ENCODE data around the gene CDK6.

CDK6 gene

DNA sequence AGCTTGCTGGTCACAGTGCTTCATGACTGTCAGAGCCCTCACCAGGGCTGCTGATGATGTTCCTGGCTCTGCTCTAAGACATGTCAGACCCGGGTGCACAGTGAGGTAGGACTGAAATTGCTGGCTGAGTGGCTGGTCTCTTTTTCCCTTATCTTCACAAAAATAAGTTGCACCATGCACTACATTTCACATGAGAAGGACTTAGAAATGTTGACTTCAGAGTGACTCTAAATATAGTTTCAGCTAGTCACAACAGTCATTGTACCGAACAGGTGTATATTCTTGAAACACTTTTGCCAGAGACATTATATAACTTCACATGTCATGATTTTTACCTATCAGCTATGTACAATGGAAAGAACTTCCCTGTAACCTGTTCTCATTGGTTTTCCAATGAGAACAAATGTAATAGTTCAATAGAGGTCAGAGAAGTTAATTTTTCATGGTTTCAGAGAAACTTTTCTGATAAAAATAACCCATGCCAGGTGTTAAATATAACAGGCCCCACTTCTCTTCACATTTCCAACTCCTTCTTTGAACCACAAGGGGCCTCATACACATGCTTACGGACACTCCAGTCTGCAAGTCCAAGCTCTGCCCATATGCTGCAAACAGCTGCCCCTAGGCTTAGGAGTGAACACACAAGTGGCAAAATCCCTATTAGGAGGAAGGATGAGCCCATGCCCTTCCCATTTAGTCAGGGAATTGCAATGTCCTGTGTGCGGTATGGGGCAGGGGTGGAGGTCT, 115.6 kb downstream of the CDK6 start:
- no peak for DNase-seq (ENCODE audit: insufficient read length, low spot score)
- TF ChIP-seq, protein P1, sequence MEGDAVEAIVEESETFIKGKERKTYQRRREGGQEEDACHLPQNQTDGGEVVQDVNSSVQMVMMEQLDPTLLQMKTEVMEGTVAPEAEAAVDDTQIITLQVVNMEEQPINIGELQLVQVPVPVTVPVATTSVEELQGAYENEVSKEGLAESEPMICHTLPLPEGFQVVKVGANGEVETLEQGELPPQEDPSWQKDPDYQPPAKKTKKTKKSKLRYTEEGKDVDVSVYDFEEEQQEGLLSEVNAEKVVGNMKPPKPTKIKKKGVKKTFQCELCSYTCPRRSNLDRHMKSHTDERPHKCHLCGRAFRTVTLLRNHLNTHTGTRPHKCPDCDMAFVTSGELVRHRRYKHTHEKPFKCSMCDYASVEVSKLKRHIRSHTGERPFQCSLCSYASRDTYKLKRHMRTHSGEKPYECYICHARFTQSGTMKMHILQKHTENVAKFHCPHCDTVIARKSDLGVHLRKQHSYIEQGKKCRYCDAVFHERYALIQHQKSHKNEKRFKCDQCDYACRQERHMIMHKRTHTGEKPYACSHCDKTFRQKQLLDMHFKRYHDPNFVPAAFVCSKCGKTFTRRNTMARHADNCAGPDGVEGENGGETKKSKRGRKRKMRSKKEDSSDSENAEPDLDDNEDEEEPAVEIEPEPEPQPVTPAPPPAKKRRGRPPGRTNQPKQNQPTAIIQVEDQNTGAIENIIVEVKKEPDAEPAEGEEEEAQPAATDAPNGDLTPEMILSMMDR (IDR thresholded peaks at IDR 0.05; ENCODE audit: insufficient read depth, missing control alignments), result no peak
- no peak for FAIRE-seq

DNA sequence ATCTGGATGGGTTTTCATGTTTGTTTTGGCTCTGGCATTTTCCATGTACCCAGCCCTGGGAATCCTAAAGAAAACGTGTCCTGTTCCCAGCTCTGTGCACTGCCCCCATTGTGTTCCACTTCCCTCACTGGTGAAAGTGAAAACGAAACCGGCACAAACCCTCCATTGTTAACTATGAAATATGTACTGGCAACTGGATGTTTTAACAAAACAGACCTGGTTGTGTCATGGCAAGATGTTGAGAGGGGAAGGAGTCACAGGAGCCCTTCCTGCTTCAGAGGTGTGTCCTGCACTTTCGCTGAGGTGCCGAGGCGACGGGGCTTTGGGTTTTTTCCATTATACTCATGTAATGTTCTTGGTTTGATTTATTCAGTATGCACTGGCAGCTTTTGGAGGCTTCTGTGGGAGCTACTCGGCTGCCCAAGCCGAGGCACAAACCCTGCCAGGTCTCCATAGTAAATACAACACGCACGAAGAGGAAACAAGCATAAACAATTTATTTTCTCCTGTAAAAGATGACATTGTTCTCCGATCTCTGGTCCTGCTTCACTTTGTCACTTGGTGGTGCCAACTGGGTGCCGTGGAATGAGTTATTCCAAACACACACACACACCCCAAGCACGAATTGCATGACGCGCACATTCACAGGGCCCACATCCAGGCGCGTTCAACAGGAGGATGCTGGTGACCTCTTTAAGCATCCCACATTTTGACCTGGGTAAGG, 118.2 kb downstream of the CDK6 start:
- FAIRE-seq (no peak), DNase-seq (ENCODE audit: insufficient read length, low spot score) (no peak)
- TF ChIP-seq, protein P1 (IDR thresholded peaks at IDR 0.05; ENCODE audit: insufficient read depth, missing control alignments), result no peak

DNA sequence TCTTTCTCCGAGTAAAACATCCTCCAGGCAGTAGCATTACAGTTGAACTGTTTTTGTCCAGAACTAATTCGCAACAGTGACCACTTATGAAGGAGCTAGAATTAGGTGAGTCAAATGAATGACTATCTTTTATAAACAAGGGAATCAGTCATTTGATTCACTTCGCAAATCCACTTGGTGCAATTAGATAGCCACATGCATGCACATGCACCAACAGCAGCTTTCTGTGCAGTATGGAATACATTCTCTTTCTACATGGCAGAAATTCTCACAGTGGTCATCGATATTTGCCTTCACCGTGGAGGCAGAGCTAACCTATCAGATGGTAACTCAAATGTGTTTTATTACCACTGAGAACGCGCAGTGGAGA, 118.8 kb downstream of the CDK6 start:
- FAIRE-seq (no peak), DNase-seq (ENCODE audit: insufficient read length, low spot score) (no peak)
- TF ChIP-seq, protein P1 (IDR thresholded peaks at IDR 0.05; ENCODE audit: insufficient read depth, missing control alignments), result no peak

DNA sequence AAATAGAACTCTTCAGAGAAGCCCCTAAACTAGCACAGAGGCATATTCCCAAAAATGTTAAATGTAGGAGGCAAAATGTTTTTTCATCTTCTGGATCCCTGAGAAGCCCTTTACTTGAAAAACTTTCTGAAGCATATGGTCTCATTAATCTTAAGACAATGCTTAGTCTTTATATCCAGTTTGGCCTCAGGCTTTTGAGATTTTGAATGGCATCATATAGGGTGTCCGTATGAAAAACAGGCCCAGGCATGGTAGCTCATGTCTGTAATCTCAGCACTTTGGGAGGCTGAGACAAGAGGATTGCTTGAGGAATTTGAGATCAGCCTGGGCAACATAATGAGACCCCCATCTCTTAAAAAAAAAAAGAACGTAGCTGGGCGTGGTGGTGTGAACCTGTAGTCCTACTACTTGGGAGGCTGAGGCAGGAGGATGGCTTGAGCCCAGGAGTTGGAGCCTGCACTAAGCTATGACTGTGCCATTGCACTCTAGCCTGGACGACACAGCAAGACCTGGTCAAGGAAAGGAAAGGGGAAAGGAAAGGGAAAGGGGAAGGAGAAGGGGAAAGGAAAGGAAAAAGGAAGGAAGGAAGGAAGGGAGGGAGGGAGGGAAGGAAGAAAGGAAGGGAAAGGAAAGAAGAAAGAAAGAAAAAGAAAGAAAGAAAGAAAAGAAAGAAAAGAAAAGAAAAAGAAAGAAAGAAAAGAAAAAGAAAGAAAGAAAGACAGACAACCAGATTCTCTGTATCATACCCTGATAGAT, 119.4 kb downstream of the CDK6 start:
- TF ChIP-seq, protein P1 (IDR thresholded peaks at IDR 0.05; ENCODE audit: insufficient read depth, missing control alignments), result no peak
- FAIRE-seq (no peak), DNase-seq (ENCODE audit: insufficient read length, low spot score) (no peak)

GRCh38 chr7:92715963-92716362, 120.4 kb downstream of the CDK6 start:
- TF ChIP-seq, protein P1 (IDR thresholded peaks at IDR 0.05; ENCODE audit: insufficient read depth, missing control alignments), result no peak
- DNase-seq (ENCODE audit: insufficient read length, low spot score) (no peak), FAIRE-seq (no peak)

GRCh38 chr7:92714767-92715166, 121.6 kb downstream of the CDK6 start:
- TF ChIP-seq, protein P1 (IDR thresholded peaks at IDR 0.05; ENCODE audit: insufficient read depth, missing control alignments), result no peak
- FAIRE-seq, result no peak
- DNase-seq (ENCODE audit: insufficient read length, low spot score), result no peak

Data from D721Med (cell line).